ENCODE results near the gene RPRD1B. TPM values are rescaled to one million over a fixed set of nuclear protein-coding genes. Genes with fewer than 3 reads are reported as not detected.

Gene RPRD1B
- total and polyA plus RNA-seq, 2 of the 13 experiments (the other 11 are each of a cell fraction or from before 2014, with no cell fraction given): 31.1 to 41.5 TPM

DNA sequence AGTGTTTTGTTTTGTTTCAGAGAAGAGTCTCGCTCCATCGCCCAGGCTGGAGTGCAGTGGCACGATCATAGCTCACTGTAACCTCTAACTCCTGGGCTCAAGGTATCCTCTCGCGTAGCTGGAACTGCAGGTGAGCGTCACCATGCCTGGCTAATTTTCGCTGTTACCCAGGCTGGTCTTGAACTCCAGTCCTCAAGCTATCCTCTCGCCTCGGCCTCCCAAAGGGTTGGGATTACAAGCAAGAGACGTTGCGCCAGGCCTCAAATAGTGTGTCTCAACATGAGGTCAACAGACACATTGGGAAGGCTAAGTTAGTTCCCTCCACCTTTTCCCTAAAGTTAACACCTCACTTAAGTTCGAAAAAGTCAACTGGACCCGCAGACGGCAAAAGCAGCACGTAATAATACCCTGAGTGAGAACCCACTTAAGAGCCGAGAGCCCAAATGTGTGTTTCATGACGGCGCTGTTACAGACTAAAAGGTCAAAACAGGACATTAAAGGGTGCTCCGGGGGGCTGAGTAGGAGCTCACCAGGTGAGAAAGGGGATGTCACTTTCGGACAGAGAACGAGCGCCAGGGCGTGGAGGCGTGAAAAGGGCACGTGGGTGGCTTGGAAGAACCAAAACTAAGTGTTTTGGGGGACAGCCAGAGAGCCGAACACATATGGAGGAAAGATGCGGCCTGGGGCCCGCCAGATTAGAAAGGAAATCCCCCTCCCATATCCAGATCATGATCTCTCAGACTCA, 789 bp upstream of the RPRD1B start (continued):
- TF ChIP-seq, protein P1, sequence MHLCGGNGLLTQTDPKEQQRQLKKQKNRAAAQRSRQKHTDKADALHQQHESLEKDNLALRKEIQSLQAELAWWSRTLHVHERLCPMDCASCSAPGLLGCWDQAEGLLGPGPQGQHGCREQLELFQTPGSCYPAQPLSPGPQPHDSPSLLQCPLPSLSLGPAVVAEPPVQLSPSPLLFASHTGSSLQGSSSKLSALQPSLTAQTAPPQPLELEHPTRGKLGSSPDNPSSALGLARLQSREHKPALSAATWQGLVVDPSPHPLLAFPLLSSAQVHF (CRISPR knock-in tag; IDR thresholded peaks at IDR 0.05): peak; percentile 25; the same call in 1 of the 2 replicates
- TF ChIP-seq, protein P2, sequence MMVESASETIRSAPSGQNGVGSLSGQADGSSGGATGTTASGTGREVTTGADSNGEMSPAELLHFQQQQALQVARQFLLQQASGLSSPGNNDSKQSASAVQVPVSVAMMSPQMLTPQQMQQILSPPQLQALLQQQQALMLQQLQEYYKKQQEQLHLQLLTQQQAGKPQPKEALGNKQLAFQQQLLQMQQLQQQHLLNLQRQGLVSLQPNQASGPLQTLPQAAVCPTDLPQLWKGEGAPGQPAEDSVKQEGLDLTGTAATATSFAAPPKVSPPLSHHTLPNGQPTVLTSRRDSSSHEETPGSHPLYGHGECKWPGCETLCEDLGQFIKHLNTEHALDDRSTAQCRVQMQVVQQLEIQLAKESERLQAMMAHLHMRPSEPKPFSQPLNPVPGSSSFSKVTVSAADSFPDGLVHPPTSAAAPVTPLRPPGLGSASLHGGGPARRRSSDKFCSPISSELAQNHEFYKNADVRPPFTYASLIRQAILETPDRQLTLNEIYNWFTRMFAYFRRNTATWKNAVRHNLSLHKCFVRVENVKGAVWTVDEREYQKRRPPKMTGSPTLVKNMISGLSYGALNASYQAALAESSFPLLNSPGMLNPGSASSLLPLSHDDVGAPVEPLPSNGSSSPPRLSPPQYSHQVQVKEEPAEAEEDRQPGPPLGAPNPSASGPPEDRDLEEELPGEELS (CRISPR knock-in tag; IDR thresholded peaks at IDR 0.05): no peak
- TF ChIP-seq, protein P3, sequence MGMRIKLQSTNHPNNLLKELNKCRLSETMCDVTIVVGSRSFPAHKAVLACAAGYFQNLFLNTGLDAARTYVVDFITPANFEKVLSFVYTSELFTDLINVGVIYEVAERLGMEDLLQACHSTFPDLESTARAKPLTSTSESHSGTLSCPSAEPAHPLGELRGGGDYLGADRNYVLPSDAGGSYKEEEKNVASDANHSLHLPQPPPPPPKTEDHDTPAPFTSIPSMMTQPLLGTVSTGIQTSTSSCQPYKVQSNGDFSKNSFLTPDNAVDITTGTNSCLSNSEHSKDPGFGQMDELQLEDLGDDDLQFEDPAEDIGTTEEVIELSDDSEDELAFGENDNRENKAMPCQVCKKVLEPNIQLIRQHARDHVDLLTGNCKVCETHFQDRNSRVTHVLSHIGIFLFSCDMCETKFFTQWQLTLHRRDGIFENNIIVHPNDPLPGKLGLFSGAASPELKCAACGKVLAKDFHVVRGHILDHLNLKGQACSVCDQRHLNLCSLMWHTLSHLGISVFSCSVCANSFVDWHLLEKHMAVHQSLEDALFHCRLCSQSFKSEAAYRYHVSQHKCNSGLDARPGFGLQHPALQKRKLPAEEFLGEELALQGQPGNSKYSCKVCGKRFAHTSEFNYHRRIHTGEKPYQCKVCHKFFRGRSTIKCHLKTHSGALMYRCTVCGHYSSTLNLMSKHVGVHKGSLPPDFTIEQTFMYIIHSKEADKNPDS (CRISPR knock-in tag; IDR thresholded peaks at IDR 0.05): no peak
- TF ChIP-seq, protein P4, sequence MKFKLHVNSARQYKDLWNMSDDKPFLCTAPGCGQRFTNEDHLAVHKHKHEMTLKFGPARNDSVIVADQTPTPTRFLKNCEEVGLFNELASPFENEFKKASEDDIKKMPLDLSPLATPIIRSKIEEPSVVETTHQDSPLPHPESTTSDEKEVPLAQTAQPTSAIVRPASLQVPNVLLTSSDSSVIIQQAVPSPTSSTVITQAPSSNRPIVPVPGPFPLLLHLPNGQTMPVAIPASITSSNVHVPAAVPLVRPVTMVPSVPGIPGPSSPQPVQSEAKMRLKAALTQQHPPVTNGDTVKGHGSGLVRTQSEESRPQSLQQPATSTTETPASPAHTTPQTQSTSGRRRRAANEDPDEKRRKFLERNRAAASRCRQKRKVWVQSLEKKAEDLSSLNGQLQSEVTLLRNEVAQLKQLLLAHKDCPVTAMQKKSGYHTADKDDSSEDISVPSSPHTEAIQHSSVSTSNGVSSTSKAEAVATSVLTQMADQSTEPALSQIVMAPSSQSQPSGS (CRISPR knock-in tag; IDR thresholded peaks at IDR 0.05): no peak; the same call in 1 of the 2 replicates
- TF ChIP-seq ZNF17 (CRISPR knock-in tag; IDR thresholded peaks at IDR 0.05) (0 out of 2 replicates have a peak, but pooled peaks have one; percentile 19), HDAC2 (CRISPR knock-in tag; IDR thresholded peaks at IDR 0.05) (0 out of 2 replicates have a peak, but pooled peaks have one; percentile 8), HNF4G (IDR thresholded peaks at IDR 0.05; ENCODE audit: borderline replicate concordance, low read depth, low read length) (0 out of 2 replicates have a peak, but pooled peaks have one; percentile 2), HNF4G (CRISPR knock-in tag; IDR thresholded peaks at IDR 0.05; ENCODE audit: borderline replicate concordance, low read depth) (no peak), STAT5B (CRISPR knock-in tag; IDR thresholded peaks at IDR 0.05) (0 out of 2 replicates have a peak, but pooled peaks have one; percentile 29), ZNF644 (CRISPR knock-in tag; IDR thresholded peaks at IDR 0.05; ENCODE audit: low read depth) (no peak), TERF1 (CRISPR knock-in tag; IDR thresholded peaks at IDR 0.05) (0 out of 2 replicates have a peak, but pooled peaks have one; percentile 76), HOXA9 (CRISPR knock-in tag; IDR thresholded peaks at IDR 0.05; ENCODE audit: borderline replicate concordance) (no peak), ZNF619 (CRISPR knock-in tag; IDR thresholded peaks at IDR 0.05) (no peak), ZNF562 (CRISPR knock-in tag; IDR thresholded peaks at IDR 0.05; ENCODE audit: borderline replicate concordance) (no peak), YY1 (IDR thresholded peaks at IDR 0.05; ENCODE audit: insufficient read depth, insufficient replicate concordance, low read depth, low read length) (no peak), ZNF33A (CRISPR knock-in tag; IDR thresholded peaks at IDR 0.05; ENCODE audit: borderline replicate concordance) (no peak), ZFP36L2 (CRISPR knock-in tag; IDR thresholded peaks at IDR 0.05) (no peak)
